Activated CD4-positive, alpha-beta T cell treated with anti-CD3 and anti-CD28 coated beads, Interleukin-2, amount 10 ng/mL, durations not matched to agents 7 days and 5 days (primary cell): Measurements from ENCODE around the gene TMEM40. TPM values are rescaled to one million over a fixed set of nuclear protein-coding genes. Genes with fewer than 3 reads are reported as not detected.
"Not testable (repeated sequence)": the region's sequence is repeated elsewhere in the genome, so short reads cannot be mapped to it uniquely, and the experiment has no call there.

Source experiments
- CTCF ChIA-PET: fragments of 350-600 bp; sonication (Branson Sonifier 250); formaldehyde crosslinking; loops from one replicate; lab custom pipeline; 2021; ENCODE audit warnings: antibody characterized with exemption; lab: Charles Lee
- POLR2A ChIA-PET: fragments of 350-600 bp; sonication (Branson Sonifier 250); formaldehyde crosslinking; loops from one replicate; lab custom pipeline; 2021; ENCODE audit warnings: antibody characterized with exemption; lab: Charles Lee
- DNase-seq: peaks from one replicate; pipeline ENCODE4 v3.0.0-alpha.2; 2020
- H3K27ac Mint-ChIP-seq: one replicate; pipeline ENCODE4 v1.8.0; 2021; ENCODE audit warnings: mild to moderate bottlenecking, moderate library complexity, mixed read lengths
- H3K27me3 Mint-ChIP-seq: one replicate; pipeline ENCODE4 v1.8.0; 2021; ENCODE audit warnings: mixed read lengths
- H3K36me3 Mint-ChIP-seq: one replicate; pipeline ENCODE4 v1.8.0; 2021; ENCODE audit warnings: low read depth, mixed read lengths
- H3K4me1 Mint-ChIP-seq: one replicate; pipeline ENCODE4 v1.8.0; 2021; ENCODE audit warnings: mixed read lengths
- H3K4me3 Mint-ChIP-seq: one replicate; pipeline ENCODE4 v1.8.0; 2021; ENCODE audit warnings: mild to moderate bottlenecking, moderate library complexity, mixed read lengths
- H3K9me3 Mint-ChIP-seq: one replicate; pipeline ENCODE4 v1.8.0; 2021; ENCODE audit warnings: mixed read lengths
- total RNA-seq, 2 experiments: library from RNA; stranded (reverse); gene quantifications; one replicate each; pipeline ENCODE4 v1.2.3, GENCODE V29; 2021

TMEM40 gene
- total RNA-seq, 2 experiments from 2014 or later: not detected

GRCh38 chr3:12793701-12794100 lies 34.6 kb upstream of the TMEM40 start:
- ChIA-PET CTCF (no interaction called here), POLR2A (no interaction called here)
- no peak for DNase-seq
- no peak overlapping the region for H3K4me3 Mint-ChIP-seq
- H3K9me3 Mint-ChIP-seq: no peaks in the 10 kb centered on the region
- peaks cover 25% of the 10 kb centered on the region for H3K27me3 Mint-ChIP-seq
- no peaks in the 10 kb centered on the region for H3K36me3 Mint-ChIP-seq
- H3K4me1 Mint-ChIP-seq: peaks cover 6% of the 10 kb centered on the region
- H3K27ac Mint-ChIP-seq: no peak overlapping the region

GRCh38 chr3:12791430-12791829 lies 32.4 kb upstream of the TMEM40 start:
- peaks cover 15% of the 10 kb centered on the region for H3K27me3 Mint-ChIP-seq
- no peak overlapping the region for H3K27ac Mint-ChIP-seq
- ChIA-PET CTCF (no interaction called here), POLR2A (no interaction called here)
- no peaks in the 10 kb centered on the region for H3K36me3 Mint-ChIP-seq
- H3K9me3 Mint-ChIP-seq: no peaks in the 10 kb centered on the region
- no peak for DNase-seq
- H3K4me1 Mint-ChIP-seq: peaks cover 6% of the 10 kb centered on the region
- no peak overlapping the region for H3K4me3 Mint-ChIP-seq

- H3K4me3 Mint-ChIP-seq, H3K4me1 Mint-ChIP-seq, H3K9me3 Mint-ChIP-seq, DNase-seq, H3K27ac Mint-ChIP-seq, POLR2A ChIA-PET, H3K36me3 Mint-ChIP-seq: not testable (repeated sequence)
- CTCF ChIA-PET: interaction anchor here (0.6 to 1.9 kb wide), 3 partner anchors 22 to 1012 kb away, joined by 3 to 5 read pairs (median 3); partner anchors contain the start of gene RPL32
- H3K27me3 Mint-ChIP-seq: peaks cover 22% of the 10 kb centered on the region
Observed at GRCh38 chr3:12787967-12788690, 29.1 kb upstream of the TMEM40 start.

GRCh38 chr3:12787346-12787745 lies 28.3 kb upstream of the TMEM40 start:
- H3K9me3 Mint-ChIP-seq, H3K27ac Mint-ChIP-seq, H3K4me3 Mint-ChIP-seq, H3K36me3 Mint-ChIP-seq, H3K4me1 Mint-ChIP-seq, POLR2A ChIA-PET: not testable (repeated sequence)
- CTCF ChIA-PET: interaction anchor here (0.5 to 1.9 kb wide), 6 partner anchors 20 to 1013 kb away, joined by 3 to 5 read pairs (median 3); partner anchors contain the start of gene RPL32
- DNase-seq: peak; percentile 59
- H3K27me3 Mint-ChIP-seq: peaks cover 27% of the 10 kb centered on the region

- Mint-ChIP-seq H3K4me3 (no peak overlapping the region), H3K4me1 (no peaks in the 10 kb centered on the region), H3K27ac (no peak overlapping the region), H3K36me3 (no peaks in the 10 kb centered on the region), H3K27me3 (peaks cover 30% of the 10 kb centered on the region), H3K9me3 (no peaks in the 10 kb centered on the region)
- CTCF ChIA-PET: no interaction called here
- POLR2A ChIA-PET: no interaction called here
- DNase-seq: no peak
Observed at GRCh38 chr3:12785096-12785495, 26.0 kb upstream of the TMEM40 start.

- H3K27me3 Mint-ChIP-seq: peaks cover 27% of the 10 kb centered on the region
- ChIA-PET POLR2A (no interaction called here), CTCF (no interaction called here)
Observed at GRCh38 chr3:12782172-12782815, 23.2 kb upstream of the TMEM40 start.

GRCh38 chr3:12780751-12781150 lies 21.7 kb upstream of the TMEM40 start:
- H3K4me1 Mint-ChIP-seq: no peaks in the 10 kb centered on the region
- H3K4me3 Mint-ChIP-seq: no peak overlapping the region
- POLR2A ChIA-PET: no interaction called here
- H3K9me3 Mint-ChIP-seq: no peaks in the 10 kb centered on the region
- CTCF ChIA-PET: interaction anchor here (1.6 kb wide), 1 partner anchor 11 kb away, joined by 4 read pairs; no protein-coding TSS in a partner anchor
- peaks cover 20% of the 10 kb centered on the region for H3K27me3 Mint-ChIP-seq
- no peak for DNase-seq
- H3K27ac Mint-ChIP-seq: no peak overlapping the region
- no peaks in the 10 kb centered on the region for H3K36me3 Mint-ChIP-seq

More at GRCh38 chr3:12782172-12782815, 23.2 kb upstream of the TMEM40 start:
- Mint-ChIP-seq H3K36me3 (no peaks in the 10 kb centered on the region), H3K4me3 (no peak overlapping the region), H3K27ac (no peak overlapping the region), H3K4me1 (no peaks in the 10 kb centered on the region), H3K9me3 (no peaks in the 10 kb centered on the region)
- no peak for DNase-seq

- ChIA-PET CTCF (no interaction called here), POLR2A (no interaction called here)
- Mint-ChIP-seq H3K4me3 (no peak overlapping the region), H3K36me3 (no peaks in the 10 kb centered on the region), H3K27me3 (peaks cover 5% of the 10 kb centered on the region), H3K4me1 (peaks cover 8% of the 10 kb centered on the region), H3K27ac (no peak overlapping the region), H3K9me3 (no peaks in the 10 kb centered on the region)
- no peak for DNase-seq
Observed at GRCh38 chr3:12777171-12777570, 18.1 kb upstream of the TMEM40 start.

GRCh38 chr3:12775970-12776369 lies 16.9 kb upstream of the TMEM40 start:
- H3K36me3 Mint-ChIP-seq, H3K4me3 Mint-ChIP-seq, POLR2A ChIA-PET, DNase-seq, CTCF ChIA-PET, H3K27ac Mint-ChIP-seq, H3K4me1 Mint-ChIP-seq, H3K27me3 Mint-ChIP-seq, H3K9me3 Mint-ChIP-seq: not testable (repeated sequence)

- H3K9me3 Mint-ChIP-seq: no peaks in the 10 kb centered on the region
- no peak overlapping the region for H3K4me3 Mint-ChIP-seq
- H3K4me1 Mint-ChIP-seq: peaks cover 8% of the 10 kb centered on the region
- no peak overlapping the region for H3K27ac Mint-ChIP-seq
- peaks cover 2% of the 10 kb centered on the region for H3K27me3 Mint-ChIP-seq
- no peak for DNase-seq
- POLR2A ChIA-PET: no interaction called here
- CTCF ChIA-PET: interaction anchor here (1.5 kb wide), 1 partner anchor 21 kb away, joined by 4 read pairs; no protein-coding TSS in a partner anchor
- no peaks in the 10 kb centered on the region for H3K36me3 Mint-ChIP-seq
Observed at GRCh38 chr3:12775226-12775625, 16.2 kb upstream of the TMEM40 start.

- peaks cover 2% of the 10 kb centered on the region for H3K27me3 Mint-ChIP-seq
- H3K27ac Mint-ChIP-seq: no peak overlapping the region
- H3K4me3 Mint-ChIP-seq: no peak overlapping the region
- no peak for DNase-seq
- H3K36me3 Mint-ChIP-seq: no peaks in the 10 kb centered on the region
- no peaks in the 10 kb centered on the region for H3K9me3 Mint-ChIP-seq
- ChIA-PET CTCF (interaction anchor here (1.5 kb wide), 1 partner anchor 21 kb away, joined by 4 read pairs; no protein-coding TSS in a partner anchor), POLR2A (no interaction called here)
- H3K4me1 Mint-ChIP-seq: peaks cover 8% of the 10 kb centered on the region
Observed at GRCh38 chr3:12774619-12775018, 15.6 kb upstream of the TMEM40 start.

- Mint-ChIP-seq H3K36me3 (no peaks in the 10 kb centered on the region), H3K27me3 (peaks cover 2% of the 10 kb centered on the region), H3K4me3 (no peak overlapping the region), H3K27ac (no peak overlapping the region), H3K4me1 (peaks cover 8% of the 10 kb centered on the region), H3K9me3 (no peaks in the 10 kb centered on the region)
- ChIA-PET POLR2A (no interaction called here), CTCF (interaction anchor here (1.5 kb wide), 1 partner anchor 20 kb away, joined by 4 read pairs; no protein-coding TSS in a partner anchor)
- DNase-seq: no peak
Observed at GRCh38 chr3:12773710-12774086, 14.6 kb upstream of the TMEM40 start.

GRCh38 chr3:12773030-12773709 lies 14.1 kb upstream of the TMEM40 start:
- H3K27me3 Mint-ChIP-seq: peaks cover 2% of the 10 kb centered on the region
- H3K4me1 Mint-ChIP-seq: peaks cover 8% of the 10 kb centered on the region
- POLR2A ChIA-PET: no interaction called here
- DNase-seq: no peak
- H3K36me3 Mint-ChIP-seq: no peaks in the 10 kb centered on the region
- CTCF ChIA-PET: no interaction called here
- no peak overlapping the region for H3K27ac Mint-ChIP-seq
- H3K4me3 Mint-ChIP-seq: no peak overlapping the region
- no peaks in the 10 kb centered on the region for H3K9me3 Mint-ChIP-seq
